ENCODE data around the gene MSI2. TPM values are rescaled to one million over a fixed set of nuclear protein-coding genes. Genes with fewer than 3 reads are reported as not detected.

MSI2 gene
- polyA plus RNA-seq, 12 donors, result 24.1 to 40.3 (median 34.1) TPM; not detected in 1

GRCh38 chr17:57569853-57570252 is 313.5 kb downstream of the MSI2 start:
- DNase-seq, result no peak

GRCh38 chr17:57570724-57571344 is 314.5 kb downstream of the MSI2 start:
- DNase-seq, result no peak

GRCh38 chr17:57572062-57572461 is 315.7 kb downstream of the MSI2 start:
- DNase-seq, result no peak

GRCh38 chr17:57572600-57572999 is 316.3 kb downstream of the MSI2 start:
- DNase-seq, result no peak

- DNase-seq, result no peak
Observed at GRCh38 chr17:57574040-57574513, 317.8 kb downstream of the MSI2 start.

- DNase-seq, result no peak
Observed at GRCh38 chr17:57576744-57577143, 320.4 kb downstream of the MSI2 start.

- DNase-seq, result no peak
Observed at GRCh38 chr17:57577751-57578607, 321.7 kb downstream of the MSI2 start.

- no peak for DNase-seq
Observed at GRCh38 chr17:57578608-57579225, 322.4 kb downstream of the MSI2 start.

GRCh38 chr17:57579245-57579644 is 322.9 kb downstream of the MSI2 start:
- DNase-seq, result no peak

- DNase-seq, result no peak
Observed at GRCh38 chr17:57580055-57580739, 323.9 kb downstream of the MSI2 start.

- no peak for DNase-seq
Observed at GRCh38 chr17:57582881-57583756, 326.8 kb downstream of the MSI2 start.

- peak; percentile 52 for DNase-seq
Observed at GRCh38 chr17:57584050-57584551, 327.8 kb downstream of the MSI2 start.

GRCh38 chr17:57585341-57586195 is 329.2 kb downstream of the MSI2 start:
- DNase-seq, result no peak

- DNase-seq, result no peak
Observed at GRCh38 chr17:57586196-57586740, 329.9 kb downstream of the MSI2 start.

GRCh38 chr17:57586742-57587141 is 330.4 kb downstream of the MSI2 start:
- no peak for DNase-seq

GRCh38 chr17:57587193-57587969 is 331.1 kb downstream of the MSI2 start:
- DNase-seq, result no peak

GRCh38 chr17:57588086-57588485 is 331.8 kb downstream of the MSI2 start:
- no peak for DNase-seq

GRCh38 chr17:57589151-57590034 is 333.1 kb downstream of the MSI2 start:
- no peak for DNase-seq

Data from muscle of arm (tissue), 12 donors.